HG03439 (cell line): Measurements from ENCODE around the gene C1orf232.

Source experiments
- ATAC-seq: cut with Tn5 transposase; IDR thresholded peaks from one replicate; pipeline ENCODE4 v1.9.1; 2021; ENCODE audit warnings: mild to moderate bottlenecking, moderate library complexity; ENCODE audit not compliant: unreplicated experiment

Gene C1orf232

GRCh38 chr1:26180010-26180506 lies 11.3 kb upstream of the C1orf232 start:
- no peak for ATAC-seq

- no peak for ATAC-seq
Observed at GRCh38 chr1:26177182-26177684, 8.5 kb upstream of the C1orf232 start, which contains the start of gene CNKSR1. CNKSR1 (plus strand) TSS chr1:26177491; CDS start chr1:26177548, 57 bp downstream.

GRCh38 chr1:26175346-26175745 lies 6.6 kb upstream of the C1orf232 start:
- no peak for ATAC-seq

- no peak for ATAC-seq
Observed at GRCh38 chr1:26171084-26172072, 2.6 kb upstream of the C1orf232 start, which contains the start of gene ZNF593OS. ZNF593OS (minus strand) TSS chr1:26171832; CDS start chr1:26171661, 171 bp downstream.

GRCh38 chr1:26170472-26170821 lies 1.7 kb upstream of the C1orf232 start:
- no peak for ATAC-seq

GRCh38 chr1:26169669-26170471 lies 1.1 kb upstream of the C1orf232 start, which contains the start of gene ZNF593:
ZNF593 (plus strand) TSS chr1:26169908; CDS start chr1:26169984, 76 bp downstream.
- ATAC-seq: peak; percentile 84

- no peak for ATAC-seq
Observed at GRCh38 chr1:26169198-26169554, 413 bp upstream of the C1orf232 start.

GRCh38 chr1:26166719-26167281 lies 2.0 kb downstream of the C1orf232 start:
- no peak for ATAC-seq

- no peak for ATAC-seq
Observed at GRCh38 chr1:26164861-26165842, 3.6 kb downstream of the C1orf232 start.

GRCh38 chr1:26164036-26164860 lies 4.5 kb downstream of the C1orf232 start:
- no peak for ATAC-seq

- ATAC-seq: no peak
Observed at GRCh38 chr1:26163684-26164035, 5.1 kb downstream of the C1orf232 start.

- no peak for ATAC-seq
Observed at GRCh38 chr1:26162220-26162709, 6.5 kb downstream of the C1orf232 start.

- no peak for ATAC-seq
Observed at GRCh38 chr1:26161415-26162219, 7.1 kb downstream of the C1orf232 start.

- no peak for ATAC-seq
Observed at GRCh38 chr1:26160527-26161414, 8.0 kb downstream of the C1orf232 start.

GRCh38 chr1:26159743-26160039 lies 9.1 kb downstream of the C1orf232 start:
- ATAC-seq: no peak

GRCh38 chr1:26158908-26159742 lies 9.6 kb downstream of the C1orf232 start, which contains the start of gene FAM110D:
FAM110D (plus strand) TSS chr1:26159079; CDS start chr1:26161292, 2,213 bp downstream.
- no peak for ATAC-seq
